C4-2B (cell line): ENCODE results near the gene CTSL.
"Not testable (repeated sequence)": the region's sequence is repeated elsewhere in the genome, so short reads cannot be mapped to it uniquely, and the experiment has no call there.

Experiments used
- CTCF ChIP-seq: fragments of 450-650 bp; conservative IDR thresholded peaks from 2 replicates; pipeline ENCODE4 v1.5.1; 2017; ENCODE audit warnings: mild to moderate bottlenecking
- ZFX ChIP-seq: fragments of 450-650 bp; IDR thresholded peaks from 2 replicates; pipeline ENCODE4 v1.6.1; 2017

GRCh38 chr9:87744247-87744646 is 18.3 kb downstream of the CTSL start:
- not testable (repeated sequence) for TF ChIP-seq CTCF, ZFX
